GM10266 (cell line): Measurements from ENCODE around the gene ELL.
"Not testable (repeated sequence)": the region's sequence is repeated elsewhere in the genome, so short reads cannot be mapped to it uniquely, and the experiment has no call there.

ENCODE experiments used
- DNase-seq: peaks from one replicate; pipeline ENCODE4 v3.0.0; 2012; ENCODE audit errors: extremely low spot score
- TF ChIP-seq, protein P1 (sequence below): IDR thresholded peaks from 2 replicates; pipeline ENCODE4 v1.5.1; 2012; ENCODE audit warnings: mild to moderate bottlenecking, low read depth; ENCODE audit not compliant: control insufficient read depth, insufficient read depth; ENCODE audit errors: missing control alignments

ELL gene

GRCh38 chr19:18408053-18408476 lies 113.8 kb downstream of the ELL start:
- DNase-seq = peak; percentile 75
- TF ChIP-seq, protein P1, sequence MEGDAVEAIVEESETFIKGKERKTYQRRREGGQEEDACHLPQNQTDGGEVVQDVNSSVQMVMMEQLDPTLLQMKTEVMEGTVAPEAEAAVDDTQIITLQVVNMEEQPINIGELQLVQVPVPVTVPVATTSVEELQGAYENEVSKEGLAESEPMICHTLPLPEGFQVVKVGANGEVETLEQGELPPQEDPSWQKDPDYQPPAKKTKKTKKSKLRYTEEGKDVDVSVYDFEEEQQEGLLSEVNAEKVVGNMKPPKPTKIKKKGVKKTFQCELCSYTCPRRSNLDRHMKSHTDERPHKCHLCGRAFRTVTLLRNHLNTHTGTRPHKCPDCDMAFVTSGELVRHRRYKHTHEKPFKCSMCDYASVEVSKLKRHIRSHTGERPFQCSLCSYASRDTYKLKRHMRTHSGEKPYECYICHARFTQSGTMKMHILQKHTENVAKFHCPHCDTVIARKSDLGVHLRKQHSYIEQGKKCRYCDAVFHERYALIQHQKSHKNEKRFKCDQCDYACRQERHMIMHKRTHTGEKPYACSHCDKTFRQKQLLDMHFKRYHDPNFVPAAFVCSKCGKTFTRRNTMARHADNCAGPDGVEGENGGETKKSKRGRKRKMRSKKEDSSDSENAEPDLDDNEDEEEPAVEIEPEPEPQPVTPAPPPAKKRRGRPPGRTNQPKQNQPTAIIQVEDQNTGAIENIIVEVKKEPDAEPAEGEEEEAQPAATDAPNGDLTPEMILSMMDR = peak; percentile 48

GRCh38 chr19:18406749-18407148 lies 115.1 kb downstream of the ELL start:
- TF ChIP-seq, protein P1 = no peak

DNA sequence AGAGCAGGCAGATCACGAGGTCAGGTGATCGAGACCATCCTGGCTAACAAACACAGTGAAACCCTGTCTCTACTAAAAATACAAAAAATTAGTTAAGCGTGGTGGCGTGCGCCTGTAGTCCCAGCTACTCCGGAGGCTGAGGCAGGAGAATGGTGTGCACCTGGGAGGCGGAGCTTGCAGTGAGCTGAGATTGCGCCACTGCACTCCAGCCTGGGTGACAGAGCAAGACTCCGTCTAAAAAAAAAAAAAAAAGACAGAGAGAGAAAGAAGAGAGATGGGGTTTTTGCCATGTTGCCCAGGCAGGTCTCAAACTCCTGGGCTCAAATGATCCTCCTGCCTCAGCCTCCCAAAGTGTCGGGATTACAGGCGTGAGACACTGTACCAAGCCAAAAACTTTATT lies 116.1 kb downstream of the ELL start:
- DNase-seq = not testable (repeated sequence)

More at GRCh38 chr19:18406749-18407148, 115.1 kb downstream of the ELL start:
- no peak for DNase-seq

DNA sequence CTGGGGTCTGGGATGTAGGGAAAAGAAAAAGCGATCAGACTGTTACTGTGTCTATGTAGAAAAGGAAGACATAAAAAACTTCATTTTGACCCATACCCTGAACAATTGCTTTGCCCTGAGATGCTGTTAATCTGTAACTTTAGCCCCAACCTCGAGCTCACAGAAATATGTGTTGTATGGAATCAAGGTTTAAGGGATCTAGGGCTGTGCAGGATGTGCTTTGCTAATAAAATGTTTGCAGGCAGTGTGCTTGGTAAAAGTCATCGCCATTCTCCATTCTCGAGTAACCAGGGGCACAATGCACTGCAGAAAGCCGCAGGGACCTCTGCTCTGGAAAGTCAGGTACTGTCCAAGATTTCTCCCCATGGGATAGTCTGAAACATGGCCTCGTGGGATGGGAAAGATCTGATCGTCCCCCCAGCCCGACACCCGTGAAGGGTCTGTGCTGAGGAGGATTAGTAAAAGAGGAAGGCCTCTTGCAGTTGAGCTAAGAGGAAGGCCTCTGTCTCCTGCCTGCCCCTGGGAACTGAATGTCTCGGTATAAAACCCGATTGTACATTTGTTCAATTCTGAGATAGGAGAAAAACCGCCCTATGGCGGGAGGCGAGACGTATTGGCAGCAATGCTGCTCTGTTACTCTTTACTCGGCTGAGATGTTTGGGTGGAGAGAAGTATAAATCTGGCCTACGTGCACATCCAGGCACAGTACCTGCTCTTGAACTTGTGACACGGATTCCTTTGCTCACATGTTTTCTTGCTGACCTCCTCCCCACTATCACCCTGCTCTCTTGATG lies 119.2 kb downstream of the ELL start:
- DNase-seq = not testable (repeated sequence)

GRCh38 chr19:18401580-18402112 lies 120.2 kb downstream of the ELL start:
- DNase-seq = peak; percentile 55
- TF ChIP-seq, protein P1 = peak; percentile 32

- TF ChIP-seq, protein P1 = no peak
- no peak for DNase-seq
These were observed 122.9 kb downstream of the ELL start for GRCh38 chr19:18399008-18399407.

- peak; percentile 65 for DNase-seq
- TF ChIP-seq, protein P1 = no peak
These were observed 124.3 kb downstream of the ELL start, which contains the start of gene LRRC25 for GRCh38 chr19:18397242-18398202. Gene LRRC25, minus strand, starts transcription at chr19:18397622. Its CDS starts 659 bp downstream, at chr19:18396963.
